Spleen (tissue), 7 donors: ENCODE measurements around the gene GNG14.

Experiments
- CTCF ChIP-seq, 11 experiments: fragments of 200-600 bp in 7 of 11; fragments of 450-650 bp in 4 of 11; sonication (generic) in 4 of 11; IDR thresholded peaks in 8 of 11; conservative IDR thresholded peaks in 3 of 11; 1 replicate in 7 of 11; 2 replicates in 4 of 11; pipeline versions ENCODE4 v1.4.0 to v1.8.0; 2016 to 2021; ENCODE audit warnings: antibody characterized with exemption in 11 of 11, inconsistent platforms in 4 of 11, mild to moderate bottlenecking in 1 of 11
- POLR2A ChIP-seq, 3 donors: fragments of 450-650 bp; IDR thresholded peaks; one replicate each; pipeline ENCODE4 v1.5.1; 2017; ENCODE audit warnings: antibody characterized with exemption in 3 of 3, mild to moderate bottlenecking in 1 of 3
- donor health status: DM: no; HTN: no; CAD: no; lungs with moderate emphysema.
- donor health status: DM: no; HTN: no; CAD: no.
- donor health status: DM: no; HTN: no; CAD: no.

- no peak for TF ChIP-seq CTCF (IDR thresholded peaks at IDR 0.05 in 8 of 11, conservative IDR thresholded peaks at IDR 0.05 in 3 of 11)
- TF ChIP-seq POLR2A (IDR thresholded peaks at IDR 0.05) = no peak
Measured at GRCh38 chr19:12638611-12639182, 49.1 kb upstream of the GNG14 start.
